Choroid plexus epithelial cell (primary cell): Measurements from ENCODE around the gene MAPK13.
"Not testable (repeated sequence)": the region's sequence is repeated elsewhere in the genome, so short reads cannot be mapped to it uniquely, and the experiment has no call there.

Experiments
- DNase-seq: peaks from one replicate; pipeline ENCODE4 v3.0.0-alpha.2; 2010; ENCODE audit warnings: low read depth
- H3K4me3 ChIP-seq: 2 replicates; pipeline ENCODE4 v1.5.1; 2011; ENCODE audit warnings: low read depth, mild to moderate bottlenecking, control low read depth, low read length, moderate library complexity
- CTCF ChIP-seq: conservative IDR thresholded peaks from 2 replicates; pipeline ENCODE4 v1.5.1; 2011; ENCODE audit warnings: low read depth, mild to moderate bottlenecking, control low read depth, inconsistent platforms, low read length, moderate library complexity

The MAPK13 gene

GRCh38 chr6:36128073-36128472, 2.2 kb upstream of the MAPK13 start:
- DNase-seq = no peak
- no peak overlapping the region for H3K4me3 ChIP-seq
- no peak for TF ChIP-seq CTCF

DNA sequence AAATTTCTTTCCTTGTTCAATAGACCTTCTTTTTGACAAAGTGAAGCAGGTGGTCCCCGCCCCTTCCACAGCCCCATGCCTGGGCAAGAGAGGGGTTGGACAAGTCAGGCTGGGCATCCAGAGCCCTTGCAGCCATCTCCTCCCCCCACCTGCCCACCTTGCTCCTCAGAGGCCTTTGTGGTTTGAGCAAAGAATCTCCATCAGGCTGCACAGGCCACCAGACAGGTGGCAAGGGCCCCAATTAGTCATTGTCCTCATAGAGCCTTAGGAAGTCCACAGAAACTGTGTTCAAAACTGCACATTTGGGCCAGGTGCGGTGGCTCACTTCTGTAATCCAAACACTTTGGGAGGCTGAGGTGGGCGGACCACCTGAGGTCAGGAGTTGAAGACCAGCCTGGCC, 1.5 kb upstream of the MAPK13 start:
- no peak for DNase-seq
- no peak overlapping the region for H3K4me3 ChIP-seq
- no peak for TF ChIP-seq CTCF

- not testable (repeated sequence) for DNase-seq, H3K4me3 ChIP-seq
These were observed 979 bp upstream of the MAPK13 start for GRCh38 chr6:36129334-36129733.

GRCh38 chr6:36130667-36131510, 576 bp downstream of the MAPK13 start:
- no peak for TF ChIP-seq CTCF
- DNase-seq = peak; percentile 19
- peak overlapping the region; percentile 47 for H3K4me3 ChIP-seq

- peak overlapping the region; percentile 1 for H3K4me3 ChIP-seq
- DNase-seq = peak; percentile 76
- no peak for TF ChIP-seq CTCF
These were observed 1.4 kb downstream of the MAPK13 start for GRCh38 chr6:36131511-36132245.

GRCh38 chr6:36132246-36132895, 2.1 kb downstream of the MAPK13 start:
- no peak overlapping the region for H3K4me3 ChIP-seq
- no peak for TF ChIP-seq CTCF
- DNase-seq = no peak

DNA sequence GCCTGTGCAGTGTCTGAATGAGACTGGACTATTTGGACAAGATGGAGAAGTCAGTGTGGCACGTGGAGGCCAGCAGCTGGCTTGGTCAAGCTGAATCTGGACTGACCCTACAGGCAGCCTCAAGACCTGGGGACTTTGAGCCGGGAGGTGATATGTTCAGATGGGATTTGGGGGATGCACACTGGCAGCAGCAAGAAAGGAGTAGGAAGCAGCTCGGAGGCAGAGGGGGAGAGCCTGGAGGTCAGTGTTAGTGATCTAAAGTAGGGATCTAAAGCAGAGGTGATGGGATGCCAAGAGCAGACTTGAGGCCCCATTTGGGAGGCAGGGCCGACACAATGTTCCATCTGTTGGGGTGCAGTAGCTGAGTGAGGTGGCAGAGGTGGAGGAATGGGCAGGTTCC, 2.8 kb downstream of the MAPK13 start:
- DNase-seq = no peak
- TF ChIP-seq CTCF = no peak
- no peak overlapping the region for H3K4me3 ChIP-seq
